ENCODE results near the gene NDUFS2.
"Not testable (repeated sequence)": the region's sequence is repeated elsewhere in the genome, so short reads cannot be mapped to it uniquely, and the experiment has no call there.

NDUFS2 gene

GRCh38 chr1:161217831-161218230, 15.7 kb downstream of the NDUFS2 start:
- no peak for DNase-seq

GRCh38 chr1:161218301-161219077, 16.3 kb downstream of the NDUFS2 start:
- DNase-seq = no peak

- DNase-seq = no peak
These were observed 17.1 kb downstream of the NDUFS2 start for GRCh38 chr1:161219078-161219892.

GRCh38 chr1:161220002-161220401, 17.8 kb downstream of the NDUFS2 start:
- DNase-seq = no peak

- no peak for DNase-seq
These were observed 20.2 kb downstream of the NDUFS2 start for GRCh38 chr1:161222175-161223019.

- no peak for DNase-seq
These were observed 21.9 kb downstream of the NDUFS2 start for GRCh38 chr1:161223805-161224694.

GRCh38 chr1:161224695-161225087, 22.5 kb downstream of the NDUFS2 start:
- not testable (repeated sequence) for DNase-seq

- DNase-seq = no peak
These were observed 23.0 kb downstream of the NDUFS2 start for GRCh38 chr1:161225178-161225533.

GRCh38 chr1:161225534-161226319, 23.6 kb downstream of the NDUFS2 start, which contains the start of gene TOMM40L:
TSS of gene TOMM40L (plus strand) at chr1:161226060. CDS start at chr1:161226490, 430 bp downstream.
- DNase-seq = peak; percentile 31 to 96 (median 87)

GRCh38 chr1:161226320-161226711, 24.1 kb downstream of the NDUFS2 start:
- DNase-seq = no peak

GRCh38 chr1:161226759-161227158, 24.6 kb downstream of the NDUFS2 start:
- no peak for DNase-seq

GRCh38 chr1:161227196-161227871, 25.2 kb downstream of the NDUFS2 start:
- DNase-seq = peak in 57 of 58 donors; percentile 9 to 93 (median 65)

- no peak for DNase-seq
These were observed 25.9 kb downstream of the NDUFS2 start for GRCh38 chr1:161228032-161228431.

GRCh38 chr1:161229896-161230295, 27.7 kb downstream of the NDUFS2 start:
- no peak for DNase-seq

GRCh38 chr1:161230762-161231161, 28.6 kb downstream of the NDUFS2 start:
- DNase-seq = no peak

- no peak for DNase-seq
These were observed 30.9 kb downstream of the NDUFS2 start for GRCh38 chr1:161233102-161233501.

- DNase-seq = no peak
These were observed 34.0 kb downstream of the NDUFS2 start for GRCh38 chr1:161235957-161236775.

GRCh38 chr1:161238039-161238473, 35.9 kb downstream of the NDUFS2 start, which contains the start of gene NR1I3:
TSS of gene NR1I3 (minus strand) at chr1:161238203. CDS start at chr1:161236565, 1,638 bp downstream.
- peak in 1 of 58 donors; percentile 18 for DNase-seq
